Lower leg skin (tissue), 4 donors: Measurements from ENCODE around the gene PARG. TPM values are rescaled to one million over a fixed set of nuclear protein-coding genes. Genes with fewer than 3 reads are reported as not detected.

Source experiments
- DNase-seq, 2 donors: peaks; one replicate each; pipeline ENCODE4 v3.0.0-alpha.2; 2019; ENCODE audit warnings: low spot score in 2 of 2
- H3K4me3 ChIP-seq: fragments of 200-600 bp; sonication (generic); 2 replicates; pipeline ENCODE4 v1.5.1; 2017; ENCODE audit warnings: mild to moderate bottlenecking, low read depth; ENCODE audit not compliant: poor library complexity, severe bottlenecking
- POLR2A ChIP-seq, 2 donors: fragments of 450-650 bp; IDR thresholded peaks; one replicate each; pipeline ENCODE4 v1.6.1; 2016 to 2017; ENCODE audit warnings: antibody characterized with exemption in 2 of 2, mild to moderate bottlenecking in 1 of 2, moderate library complexity in 1 of 2
- WGBS, 2 donors: methylation state at CpG; one replicate each; pipeline ENCODE4 v1.1.5; 2018; 5-methylcytosine and 5-hydroxymethylcytosine counted together
- intact Hi-C: fragments of 100-400 bp; cut with DNase I; formaldehyde crosslinking; loops from one replicate; pipeline ENCODE4 v1.15.0; 2023; ENCODE audit warnings: low total_unique reads
- total RNA-seq, 4 donors: library from RNA; depleted of rRNA; stranded (reverse); fragments of >200 nt; gene quantifications; one replicate each; pipeline ENCODE4 v1.1.0, GENCODE V29; 2016
- TF ChIP-seq, protein P1 (sequence below), 3 donors: fragments of 450-650 bp; IDR thresholded peaks; one replicate each; pipeline ENCODE4 v1.5.1; 2016; ENCODE audit warnings: antibody characterized with exemption in 3 of 3, mild to moderate bottlenecking in 3 of 3, moderate library complexity in 2 of 3

PARG gene
- total RNA-seq, 4 donors from 2014 or later, result 18.1 to 26.6 (median 21.3) TPM

- TF ChIP-seq, protein P1, sequence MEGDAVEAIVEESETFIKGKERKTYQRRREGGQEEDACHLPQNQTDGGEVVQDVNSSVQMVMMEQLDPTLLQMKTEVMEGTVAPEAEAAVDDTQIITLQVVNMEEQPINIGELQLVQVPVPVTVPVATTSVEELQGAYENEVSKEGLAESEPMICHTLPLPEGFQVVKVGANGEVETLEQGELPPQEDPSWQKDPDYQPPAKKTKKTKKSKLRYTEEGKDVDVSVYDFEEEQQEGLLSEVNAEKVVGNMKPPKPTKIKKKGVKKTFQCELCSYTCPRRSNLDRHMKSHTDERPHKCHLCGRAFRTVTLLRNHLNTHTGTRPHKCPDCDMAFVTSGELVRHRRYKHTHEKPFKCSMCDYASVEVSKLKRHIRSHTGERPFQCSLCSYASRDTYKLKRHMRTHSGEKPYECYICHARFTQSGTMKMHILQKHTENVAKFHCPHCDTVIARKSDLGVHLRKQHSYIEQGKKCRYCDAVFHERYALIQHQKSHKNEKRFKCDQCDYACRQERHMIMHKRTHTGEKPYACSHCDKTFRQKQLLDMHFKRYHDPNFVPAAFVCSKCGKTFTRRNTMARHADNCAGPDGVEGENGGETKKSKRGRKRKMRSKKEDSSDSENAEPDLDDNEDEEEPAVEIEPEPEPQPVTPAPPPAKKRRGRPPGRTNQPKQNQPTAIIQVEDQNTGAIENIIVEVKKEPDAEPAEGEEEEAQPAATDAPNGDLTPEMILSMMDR (IDR thresholded peaks at IDR 0.05), result no peak
- TF ChIP-seq POLR2A (IDR thresholded peaks at IDR 0.05), result no peak
- DNase-seq, result no peak
- WGBS, 2 donors, result 70 to 83% methylated on average over 5 of the region's 5 CpGs
- no peak overlapping the region for H3K4me3 ChIP-seq
- intact Hi-C loops, result no loop called here
These were observed 150.7 kb downstream of the PARG start for GRCh38 chr10:49791100-49791499.

DNA sequence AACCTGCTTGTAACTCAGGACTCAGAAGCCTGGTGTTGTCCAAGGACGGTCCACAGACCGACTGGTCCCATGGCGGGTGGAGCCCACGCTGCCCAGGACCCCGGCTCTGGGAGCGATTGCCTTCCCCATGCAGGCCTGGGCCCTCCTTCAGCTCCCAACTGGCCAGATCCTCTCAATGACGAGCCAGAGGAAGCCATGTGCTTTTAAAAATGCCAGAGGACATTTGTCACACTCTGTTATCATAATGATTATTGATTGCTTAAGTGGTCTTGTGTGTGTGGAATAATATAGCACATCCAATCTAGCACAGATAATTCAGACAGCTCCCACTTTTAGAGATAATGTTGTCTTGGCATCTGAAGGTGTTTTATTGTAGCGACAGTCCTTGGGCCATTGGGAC lies 157.1 kb downstream of the PARG start:
- WGBS, 2 donors, result 78 to 86% methylated on average over 8 of the region's 8 CpGs
- DNase-seq, result no peak
- TF ChIP-seq, protein P1 (IDR thresholded peaks at IDR 0.05), result no peak
- TF ChIP-seq POLR2A (IDR thresholded peaks at IDR 0.05), result no peak
- intact Hi-C loops, result no loop called here
- no peak overlapping the region for H3K4me3 ChIP-seq

- intact Hi-C loops, result no loop called here
- TF ChIP-seq, protein P1 (IDR thresholded peaks at IDR 0.05), result no peak
- no peak for TF ChIP-seq POLR2A (IDR thresholded peaks at IDR 0.05)
- DNase-seq, result peak in 1 of 2 donors; percentile 26
- WGBS, 2 donors, result 62 to 67% methylated on average over 5 of the region's 5 CpGs
- no peak overlapping the region for H3K4me3 ChIP-seq
These were observed 158.2 kb downstream of the PARG start for GRCh38 chr10:49783645-49784044.

- DNase-seq, result no peak
- H3K4me3 ChIP-seq, result no peak overlapping the region
- intact Hi-C loops, result no loop called here
- TF ChIP-seq POLR2A (IDR thresholded peaks at IDR 0.05), result no peak
- TF ChIP-seq, protein P1 (IDR thresholded peaks at IDR 0.05), result no peak
These were observed 160.6 kb downstream of the PARG start for GRCh38 chr10:49781247-49781646.

- DNase-seq, result no peak
- H3K4me3 ChIP-seq, result no peak overlapping the region
- intact Hi-C loops, result no loop called here
- TF ChIP-seq POLR2A (IDR thresholded peaks at IDR 0.05), result no peak
- TF ChIP-seq, protein P1 (IDR thresholded peaks at IDR 0.05), result no peak
- WGBS, 2 donors, result 73 to 84% methylated on average over 3 of the region's 3 CpGs
These were observed 163.6 kb downstream of the PARG start for GRCh38 chr10:49778197-49778596.

DNA sequence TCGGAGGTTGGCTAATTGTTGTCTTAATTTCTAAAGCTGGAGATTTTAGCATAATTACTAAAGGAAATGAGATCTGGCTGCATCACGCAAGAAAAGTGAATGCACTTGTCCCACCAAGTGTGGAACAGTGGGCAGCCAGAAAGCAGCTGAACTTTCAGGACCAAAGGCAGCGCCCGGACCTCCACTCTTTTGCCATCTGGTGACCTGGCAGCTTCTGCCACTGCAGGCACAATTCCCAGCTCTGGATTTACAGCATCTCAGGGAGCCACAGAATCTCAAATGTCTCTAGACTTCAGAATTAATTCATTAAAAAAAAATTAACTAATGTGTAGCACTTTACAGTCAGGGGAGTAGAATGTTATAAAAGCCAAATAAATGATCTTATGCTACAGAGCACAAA lies 165.0 kb downstream of the PARG start:
- WGBS, 2 donors, result 64 to 72% methylated on average over 4 of the region's 4 CpGs
- no peak for DNase-seq
- intact Hi-C loops, result no loop called here
- no peak overlapping the region for H3K4me3 ChIP-seq
- TF ChIP-seq POLR2A (IDR thresholded peaks at IDR 0.05), result no peak
- TF ChIP-seq, protein P1 (IDR thresholded peaks at IDR 0.05), result no peak
